ENCODE data around the gene TMPRSS12.
"Not testable (repeated sequence)": the region's sequence is repeated elsewhere in the genome, so short reads cannot be mapped to it uniquely, and the experiment has no call there.

TMPRSS12 gene

GRCh38 chr12:50888666-50889065 lies 45.9 kb downstream of the TMPRSS12 start:
- TF ChIP-seq NFRKB (IDR thresholded peaks at IDR 0.05): no peak
- TF ChIP-seq LEF1 (IDR thresholded peaks at IDR 0.05; ENCODE audit: borderline replicate concordance): no peak
- TF ChIP-seq ARNT (IDR thresholded peaks at IDR 0.05): no peak
- TF ChIP-seq CTBP1 (IDR thresholded peaks at IDR 0.05; ENCODE audit: borderline replicate concordance): no peak
- TF ChIP-seq BHLHE40 (IDR thresholded peaks at IDR 0.05; ENCODE audit: borderline replicate concordance): no peak
- TF ChIP-seq PKNOX1 (IDR thresholded peaks at IDR 0.05): no peak
- TF ChIP-seq FOXM1 (IDR thresholded peaks at IDR 0.05; ENCODE audit: borderline replicate concordance): no peak
- no peak for TF ChIP-seq L3MBTL2 (conservative IDR thresholded peaks at IDR 0.05)
- no peak for TF ChIP-seq ZNF384 (IDR thresholded peaks at IDR 0.05)
- TF ChIP-seq SUZ12 (IDR thresholded peaks at IDR 0.05): no peak
- CTCF ChIA-PET: no interaction called here

GRCh38 chr12:50894241-50894640 lies 51.5 kb downstream of the TMPRSS12 start:
- no peak for DNase-seq (ENCODE audit: extremely low spot score)
- POLR2A ChIA-PET: no interaction called here
- TF ChIP-seq CTBP1 (IDR thresholded peaks at IDR 0.05; ENCODE audit: borderline replicate concordance): no peak
- no peak for TF ChIP-seq TARDBP (IDR thresholded peaks at IDR 0.05)
- no peak for TF ChIP-seq ARNT (IDR thresholded peaks at IDR 0.05)
- TF ChIP-seq ZNF384 (IDR thresholded peaks at IDR 0.05): no peak
- no peak for TF ChIP-seq L3MBTL2 (conservative IDR thresholded peaks at IDR 0.05)
- TF ChIP-seq NFRKB (IDR thresholded peaks at IDR 0.05): no peak
- TF ChIP-seq BHLHE40 (IDR thresholded peaks at IDR 0.05; ENCODE audit: borderline replicate concordance): no peak
- TF ChIP-seq FOXA1 (IDR thresholded peaks at IDR 0.05): no peak
- TF ChIP-seq FOXM1 (IDR thresholded peaks at IDR 0.05; ENCODE audit: borderline replicate concordance): no peak
- no peak for TF ChIP-seq ELF4 (IDR thresholded peaks at IDR 0.05)
- no peak for TF ChIP-seq SUZ12 (IDR thresholded peaks at IDR 0.05)
- no peak for TF ChIP-seq FOXK2 (IDR thresholded peaks at IDR 0.05)
- CTCF ChIA-PET: no interaction called here

More at GRCh38 chr12:50888666-50889065, 45.9 kb downstream of the TMPRSS12 start:
- POLR2A ChIA-PET: no interaction called here
- DNase-seq (ENCODE audit: extremely low spot score): no peak

- ChIA-PET POLR2A (interaction anchor here (0.9 kb wide), 1 partner anchor 12 kb away, joined by 3 read pairs; no protein-coding TSS in a partner anchor), CTCF (no interaction called here)
- TF ChIP-seq FOXK2 (IDR thresholded peaks at IDR 0.05): no peak
- no peak for TF ChIP-seq NFRKB (IDR thresholded peaks at IDR 0.05)
- TF ChIP-seq ARNT (IDR thresholded peaks at IDR 0.05): no peak
- no peak for DNase-seq (ENCODE audit: extremely low spot score)
Measured at GRCh38 chr12:50901685-50902113, 59.0 kb downstream of the TMPRSS12 start.

- DNase-seq (ENCODE audit: extremely low spot score); POLR2A ChIA-PET; CTCF ChIA-PET: not testable (repeated sequence)
Measured at GRCh38 chr12:50908479-50908878, 65.8 kb downstream of the TMPRSS12 start.

- POLR2A ChIA-PET; CTCF ChIA-PET; DNase-seq (ENCODE audit: extremely low spot score): not testable (repeated sequence)
Measured at GRCh38 chr12:50912361-50912760, 69.6 kb downstream of the TMPRSS12 start.

GRCh38 chr12:50913224-50913623 lies 70.5 kb downstream of the TMPRSS12 start:
- DNase-seq (ENCODE audit: extremely low spot score): no peak
- TF ChIP-seq ZNF384 (IDR thresholded peaks at IDR 0.05) (no peak), L3MBTL2 (conservative IDR thresholded peaks at IDR 0.05) (no peak), FOXK2 (IDR thresholded peaks at IDR 0.05) (no peak)
- ChIA-PET POLR2A (no interaction called here), CTCF (no interaction called here)

- no peak for DNase-seq (ENCODE audit: extremely low spot score)
- POLR2A ChIA-PET: interaction anchor here (0.6 to 0.9 kb wide), 3 partner anchors 8 to 314 kb away, joined by 3 to 4 read pairs (median 3); a partner anchor contains a TSS
Measured at GRCh38 chr12:50914872-50915484, 72.3 kb downstream of the TMPRSS12 start.

More at GRCh38 chr12:50914872-50915484, 72.3 kb downstream of the TMPRSS12 start:
- CTCF ChIA-PET: no interaction called here
- no peak for TF ChIP-seq TARDBP (IDR thresholded peaks at IDR 0.05)
- TF ChIP-seq FOXK2 (IDR thresholded peaks at IDR 0.05): no peak
- TF ChIP-seq L3MBTL2 (conservative IDR thresholded peaks at IDR 0.05): no peak
- TF ChIP-seq BHLHE40 (IDR thresholded peaks at IDR 0.05; ENCODE audit: borderline replicate concordance): no peak
- no peak for TF ChIP-seq HDGF (IDR thresholded peaks at IDR 0.05; ENCODE audit: borderline replicate concordance)
- no peak for TF ChIP-seq FOXA1 (IDR thresholded peaks at IDR 0.05)
- no peak for TF ChIP-seq PKNOX1 (IDR thresholded peaks at IDR 0.05)
- TF ChIP-seq SUZ12 (IDR thresholded peaks at IDR 0.05): no peak
- no peak for TF ChIP-seq NFRKB (IDR thresholded peaks at IDR 0.05)
- TF ChIP-seq FOXM1 (IDR thresholded peaks at IDR 0.05; ENCODE audit: borderline replicate concordance): no peak
- no peak for TF ChIP-seq LEF1 (IDR thresholded peaks at IDR 0.05; ENCODE audit: borderline replicate concordance)
- no peak for TF ChIP-seq ZNF384 (IDR thresholded peaks at IDR 0.05)
- no peak for TF ChIP-seq ARNT (IDR thresholded peaks at IDR 0.05)
- TF ChIP-seq SP1 (IDR thresholded peaks at IDR 0.05): no peak

All from HEK293T (cell line).